Trophoblast cell (in vitro differentiated cells and primary cell): ENCODE results near the gene MAGEA9.
"Not testable (repeated sequence)": the region's sequence is repeated elsewhere in the genome, so short reads cannot be mapped to it uniquely, and the experiment has no call there.

Source experiments
- DNase-seq, 2 donors: peaks; one replicate each; pipeline ENCODE4 v3.0.0-alpha.2; 2016
- H2AFZ ChIP-seq: 2 replicates; pipeline ENCODE4 v1.6.1; 2013; ENCODE audit warnings: low read length, moderate library complexity, mild to moderate bottlenecking; ENCODE audit not compliant: insufficient read depth, poor library complexity
- H2AK5ac ChIP-seq: 2 replicates; pipeline ENCODE4 v1.6.1; 2013; ENCODE audit warnings: mild to moderate bottlenecking, low read length
- H2BK120ac ChIP-seq: 2 replicates; pipeline ENCODE4 v1.6.1; 2013; ENCODE audit warnings: low read length, mild to moderate bottlenecking, moderate library complexity; ENCODE audit not compliant: insufficient read depth, poor library complexity
- H2BK12ac ChIP-seq: 2 replicates; pipeline ENCODE4 v1.6.1; 2013; ENCODE audit warnings: mild to moderate bottlenecking, low read length, moderate library complexity
- H2BK5ac ChIP-seq: 2 replicates; pipeline ENCODE4 v1.6.1; 2013; ENCODE audit warnings: low read length, low read depth, moderate library complexity, mild to moderate bottlenecking; ENCODE audit not compliant: poor library complexity
- H3K14ac ChIP-seq: 2 replicates; pipeline ENCODE4 v1.6.1; 2013; ENCODE audit warnings: mild to moderate bottlenecking, low read length
- H3K18ac ChIP-seq: 2 replicates; pipeline ENCODE4 v1.6.1; 2013; ENCODE audit warnings: mild to moderate bottlenecking, low read length
- H3K23ac ChIP-seq: 2 replicates; pipeline ENCODE4 v1.6.1; 2013; ENCODE audit warnings: low read length
- H3K27ac ChIP-seq: 2 replicates; pipeline ENCODE4 v1.5.1; 2013; ENCODE audit warnings: low read depth, mild to moderate bottlenecking, inconsistent platforms, low read length, moderate library complexity
- H3K27me3 ChIP-seq: 2 replicates; pipeline ENCODE4 v1.6.1; 2013; ENCODE audit warnings: inconsistent platforms, mild to moderate bottlenecking, low read length, moderate library complexity; ENCODE audit not compliant: insufficient read depth
- H3K36me3 ChIP-seq, 2 experiments: 1 replicate in 1 of 2; 2 replicates in 1 of 2; pipeline ENCODE4 v1.6.1; 2013; ENCODE audit warnings: low read length in 2 of 2, mild to moderate bottlenecking in 2 of 2, moderate library complexity in 1 of 2; ENCODE audit not compliant: insufficient read depth in 2 of 2, control insufficient read depth in 1 of 2
- H3K4ac ChIP-seq: 2 replicates; pipeline ENCODE4 v1.6.1; 2013; ENCODE audit warnings: low read depth, mild to moderate bottlenecking, low read length, moderate library complexity
- H3K4me1 ChIP-seq, 2 experiments: 1 replicate in 1 of 2; 2 replicates in 1 of 2; pipeline ENCODE4 v1.6.1; 2013; ENCODE audit warnings: low read length in 2 of 2, mild to moderate bottlenecking in 2 of 2, moderate library complexity in 1 of 2; ENCODE audit not compliant: insufficient read depth in 2 of 2, control insufficient read depth in 1 of 2
- H3K4me2 ChIP-seq: 2 replicates; pipeline ENCODE4 v1.6.1; 2013; ENCODE audit warnings: inconsistent platforms, mild to moderate bottlenecking, low read length, moderate library complexity
- H3K4me3 ChIP-seq: 2 replicates; pipeline ENCODE4 v1.5.1; 2013; ENCODE audit warnings: mild to moderate bottlenecking, low read depth, low read length, inconsistent platforms
- H3K79me1 ChIP-seq: one replicate; pipeline ENCODE4 v1.6.1; 2013; ENCODE audit warnings: low read length
- H3K79me2 ChIP-seq: 2 replicates; pipeline ENCODE4 v1.6.1; 2013; ENCODE audit warnings: low read length, mild to moderate bottlenecking; ENCODE audit not compliant: control insufficient read depth, insufficient read depth, poor library complexity
- H3K9ac ChIP-seq: 2 replicates; pipeline ENCODE4 v1.6.1; 2013; ENCODE audit warnings: mild to moderate bottlenecking, low read length
- H3K9me3 ChIP-seq: 2 replicates; pipeline ENCODE4 v1.6.1; 2013; ENCODE audit warnings: low read depth, mild to moderate bottlenecking, control low read depth, inconsistent platforms, low read length; ENCODE audit not compliant: insufficient read depth
- H4K12ac ChIP-seq: 2 replicates; pipeline ENCODE4 v1.6.1; 2013; ENCODE audit warnings: low read depth, mild to moderate bottlenecking, low read length, moderate library complexity
- H4K8ac ChIP-seq: 2 replicates; pipeline ENCODE4 v1.6.1; 2013; ENCODE audit warnings: low read depth, mild to moderate bottlenecking, low read length, moderate library complexity
- H4K91ac ChIP-seq: one replicate; pipeline ENCODE4 v1.6.1; 2013; ENCODE audit warnings: low read depth, mild to moderate bottlenecking, low read length, moderate library complexity
- WGBS: extraction: QIAGEN DNeasy Blood & Tissue Kit; methylation state at CpG from one replicate; pipeline ENCODE4 v1.1.7; 2013; ENCODE audit warnings: missing lambda C conversion rate; ENCODE audit not compliant: insufficient read length, insufficient coverage; ENCODE audit errors: extremely low coverage; 5-methylcytosine and 5-hydroxymethylcytosine counted together

The MAGEA9 gene

DNA sequence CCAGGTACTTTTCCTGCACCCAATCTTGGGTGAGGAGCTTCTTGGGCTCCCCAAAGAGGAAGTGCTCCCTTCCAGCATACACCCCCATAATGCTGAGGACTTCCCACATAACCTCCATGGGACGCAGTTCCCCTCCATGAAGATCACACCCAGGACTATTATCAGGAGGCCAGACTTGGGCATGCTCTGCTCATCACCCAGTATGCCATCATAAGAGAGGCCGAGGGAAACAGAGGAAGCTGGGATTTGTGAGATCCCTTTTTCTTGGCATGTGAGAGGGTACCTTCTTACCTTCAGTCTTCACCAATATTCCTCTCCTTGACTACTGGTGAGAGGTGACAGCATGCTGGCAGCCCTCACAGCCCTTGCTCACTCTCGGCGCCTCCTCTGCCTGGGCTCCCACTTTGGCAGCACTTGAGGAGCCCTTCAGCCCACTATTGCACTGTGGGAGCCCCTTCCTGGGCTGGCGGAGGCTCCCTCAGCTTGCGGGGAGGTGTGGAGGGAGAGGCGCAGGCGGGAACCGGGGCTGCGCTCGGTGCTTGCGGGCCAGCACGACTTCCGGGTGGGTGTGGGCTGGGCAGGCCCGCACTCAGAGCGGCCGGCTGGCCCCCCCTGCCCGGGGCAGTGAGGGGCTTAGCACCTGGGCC is 23.5 kb upstream of the MAGEA9 start:
- Histone ChIP-seq H3K18ac (no peak overlapping the region), H4K8ac (no peak overlapping the region), H2BK5ac (no peak overlapping the region), H3K4me1 (no peaks in the 10 kb centered on the region), H3K9ac (no peak overlapping the region), H3K79me1 (no peaks in the 10 kb centered on the region), H2AFZ (no peak overlapping the region), H2BK120ac (no peak overlapping the region), H3K9me3 (no peaks in the 10 kb centered on the region), H3K4me2 (no peak overlapping the region), H3K27ac (no peak overlapping the region), H2BK12ac (no peak overlapping the region), H3K27me3 (no peaks in the 10 kb centered on the region), H3K36me3 (no peaks in the 10 kb centered on the region), H3K14ac (no peak overlapping the region), H3K23ac (no peak overlapping the region), H4K91ac (no peak overlapping the region), H3K79me2 (no peaks in the 10 kb centered on the region), H2AK5ac (no peak overlapping the region), H4K12ac (no peak overlapping the region), H3K4ac (no peak overlapping the region), H3K4me3 (no peak overlapping the region)
- DNase-seq: no peak
- WGBS: no CpG with 5 or more reads among the region's 18 CpGs

DNA sequence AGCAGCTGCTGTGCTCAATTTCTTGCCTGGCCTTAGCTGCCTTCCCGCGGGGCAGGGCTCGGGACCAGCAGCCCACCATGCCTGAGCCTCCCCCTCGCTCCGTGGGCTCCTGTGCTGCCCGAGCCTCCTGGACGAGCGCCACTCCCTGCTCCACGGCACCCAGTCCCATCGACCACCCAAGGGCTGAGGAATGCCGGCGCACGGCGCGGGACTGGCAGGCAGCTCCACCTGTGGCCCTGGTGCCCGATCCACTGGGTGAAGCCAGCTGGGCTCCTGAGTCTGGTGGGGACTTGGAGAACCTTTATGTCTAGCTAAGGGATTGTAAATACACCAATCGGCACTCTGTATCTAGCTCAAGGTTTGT is 23.0 kb upstream of the MAGEA9 start:
- not testable (repeated sequence) for H3K27ac ChIP-seq, H3K27me3 ChIP-seq, H2AFZ ChIP-seq, H2BK5ac ChIP-seq, H2BK12ac ChIP-seq, H3K14ac ChIP-seq, H4K91ac ChIP-seq, H3K4ac ChIP-seq, H3K36me3 ChIP-seq, H4K12ac ChIP-seq, H3K9ac ChIP-seq, H3K79me2 ChIP-seq, H3K9me3 ChIP-seq, H2AK5ac ChIP-seq, H3K79me1 ChIP-seq, H3K23ac ChIP-seq, H3K4me2 ChIP-seq, H3K4me1 ChIP-seq, H2BK120ac ChIP-seq, H3K4me3 ChIP-seq, H3K18ac ChIP-seq, H4K8ac ChIP-seq, DNase-seq
- WGBS: no CpG with 5 or more reads among the region's 17 CpGs

DNA sequence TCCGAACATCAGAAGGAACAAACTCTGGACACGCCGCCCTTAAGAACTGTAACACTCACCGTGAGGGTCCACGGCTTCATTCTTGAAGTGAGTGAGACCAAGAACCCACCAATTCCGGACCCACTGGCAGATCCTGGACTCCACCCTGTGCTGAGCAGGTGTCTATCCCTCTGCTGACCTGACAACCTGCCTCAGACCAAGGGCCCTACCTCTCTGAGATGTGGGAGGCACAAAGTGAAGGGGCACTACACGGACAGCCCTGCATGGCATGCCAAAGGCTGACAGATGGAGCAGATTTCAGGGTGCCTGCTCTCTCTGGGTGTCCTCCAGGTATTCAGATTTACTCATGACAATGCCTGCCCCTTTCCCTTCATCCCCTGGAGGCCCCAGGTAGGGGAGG is 21.9 kb upstream of the MAGEA9 start:
- Histone ChIP-seq H3K9me3 (no peaks in the 10 kb centered on the region), H3K27ac (no peak overlapping the region), H4K8ac (no peak overlapping the region), H3K79me1 (no peaks in the 10 kb centered on the region), H3K4me1 (no peaks in the 10 kb centered on the region), H2BK120ac (no peak overlapping the region), H3K14ac (no peak overlapping the region), H3K36me3 (no peaks in the 10 kb centered on the region), H3K79me2 (no peaks in the 10 kb centered on the region), H2BK5ac (no peak overlapping the region), H3K9ac (no peak overlapping the region), H2BK12ac (no peak overlapping the region), H3K18ac (no peak overlapping the region), H2AK5ac (no peak overlapping the region), H4K91ac (no peak overlapping the region), H3K4me3 (no peak overlapping the region), H3K4ac (no peak overlapping the region), H3K27me3 (no peaks in the 10 kb centered on the region), H2AFZ (no peak overlapping the region), H4K12ac (no peak overlapping the region), H3K23ac (no peak overlapping the region), H3K4me2 (no peak overlapping the region)
- no peak for DNase-seq
- WGBS: no CpG with 5 or more reads among the region's 7 CpGs

DNA sequence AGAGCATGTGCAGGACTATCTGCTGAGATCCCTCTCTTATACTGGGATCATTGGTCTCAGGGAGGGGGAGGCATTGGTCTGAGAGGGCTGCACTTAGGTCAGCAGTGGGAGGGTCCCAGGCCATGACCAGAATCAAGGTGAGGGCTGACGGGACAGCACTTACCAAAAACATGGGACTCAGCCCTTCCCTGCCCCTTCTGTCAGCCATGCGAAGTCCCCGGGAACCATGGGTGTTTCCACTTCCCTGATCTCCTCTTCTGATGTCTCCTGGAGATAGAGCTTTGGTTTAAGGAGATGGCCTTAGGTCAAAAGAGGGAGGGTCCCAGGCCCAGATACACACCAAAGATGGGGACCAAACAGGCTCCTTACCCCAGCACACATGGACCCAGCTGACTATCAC is 20.8 kb upstream of the MAGEA9 start:
- WGBS: no CpG with 5 or more reads among the region's 3 CpGs
- DNase-seq: no peak
- no peak overlapping the region for H2AK5ac ChIP-seq
- H3K79me1 ChIP-seq: no peaks in the 10 kb centered on the region
- no peak overlapping the region for H3K14ac ChIP-seq
- no peak overlapping the region for H3K4me3 ChIP-seq
- H3K4me2 ChIP-seq: no peak overlapping the region
- no peak overlapping the region for H4K12ac ChIP-seq
- H3K4ac ChIP-seq: no peak overlapping the region
- H3K9ac ChIP-seq: no peak overlapping the region
- no peak overlapping the region for H2BK12ac ChIP-seq
- no peaks in the 10 kb centered on the region for H3K4me1 ChIP-seq
- H4K91ac ChIP-seq: no peak overlapping the region
- no peaks in the 10 kb centered on the region for H3K79me2 ChIP-seq
- no peaks in the 10 kb centered on the region for H3K9me3 ChIP-seq
- no peak overlapping the region for H3K23ac ChIP-seq
- no peaks in the 10 kb centered on the region for H3K36me3 ChIP-seq
- H3K27ac ChIP-seq: no peak overlapping the region
- no peak overlapping the region for H3K18ac ChIP-seq
- H2AFZ ChIP-seq: no peak overlapping the region
- H2BK120ac ChIP-seq: no peak overlapping the region
- no peak overlapping the region for H2BK5ac ChIP-seq
- no peaks in the 10 kb centered on the region for H3K27me3 ChIP-seq
- no peak overlapping the region for H4K8ac ChIP-seq
